ENCODE measurements around the gene WDCP. TPM values are rescaled to one million over a fixed set of nuclear protein-coding genes. Genes with fewer than 3 reads are reported as not detected.

The WDCP gene
- total and polyA plus RNA-seq, 4 donors, result 9.5 to 16.1 (median 12.8) TPM

DNA sequence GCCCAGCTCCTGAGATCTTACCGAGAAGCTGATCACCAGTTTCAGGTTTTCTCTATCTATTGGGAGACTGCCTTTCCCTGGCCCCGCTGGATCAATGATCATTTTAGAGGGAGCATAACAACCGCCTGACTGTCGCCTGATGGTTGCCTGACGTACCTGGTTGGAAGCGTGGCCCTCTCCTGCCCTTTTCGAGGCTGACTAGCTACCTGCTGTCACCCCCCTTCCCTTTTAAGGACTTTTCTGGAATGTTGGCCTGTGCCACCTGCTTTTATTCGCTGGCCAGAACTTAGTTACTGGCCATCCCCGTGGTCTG, 37.9 kb downstream of the WDCP start:
- Histone ChIP-seq H3K9me3 (ENCODE audit: control insufficient read depth, insufficient read depth, low read length) (no peaks in the 10 kb centered on the region), H3K27ac (ENCODE audit: low read depth, low read length) (no peak overlapping the region), H3K27me3 (ENCODE audit: control insufficient read depth, insufficient read depth, low read length) (peaks cover 11% of the 10 kb centered on the region), H3K36me3 (ENCODE audit: control insufficient read depth, insufficient read depth, low read length) (no peaks in the 10 kb centered on the region), H3K4me3 (ENCODE audit: low read depth, low read length) (peak overlapping the region; percentile 31), H3K4me1 (ENCODE audit: control insufficient read depth, insufficient read depth, low read length) (peaks cover 20% of the 10 kb centered on the region)
- WGBS (ENCODE audit: insufficient coverage), result 67% methylated on average over 9 of the region's 9 CpGs
- peak in 1 of 6 donors; percentile 32 for DNase-seq (ENCODE audit: low read depth in 4 of 6, low spot score in 6 of 6)

GRCh38 chr2:24008672-24009366, 38.4 kb downstream of the WDCP start:
- DNase-seq (ENCODE audit: low read depth in 4 of 6, low spot score in 6 of 6), result no peak
- Histone ChIP-seq H3K9me3 (ENCODE audit: control insufficient read depth, insufficient read depth, low read length) (no peaks in the 10 kb centered on the region), H3K4me3 (ENCODE audit: low read depth, low read length) (no peak overlapping the region), H3K36me3 (ENCODE audit: control insufficient read depth, insufficient read depth, low read length) (no peaks in the 10 kb centered on the region), H3K27ac (ENCODE audit: low read depth, low read length) (no peak overlapping the region), H3K4me1 (ENCODE audit: control insufficient read depth, insufficient read depth, low read length) (peaks cover 20% of the 10 kb centered on the region), H3K27me3 (ENCODE audit: control insufficient read depth, insufficient read depth, low read length) (peaks cover 11% of the 10 kb centered on the region)
- 79% methylated on average over 8 of the region's 13 CpGs for WGBS (ENCODE audit: insufficient coverage)

- Histone ChIP-seq H3K27ac (ENCODE audit: low read depth, low read length) (no peak overlapping the region), H3K36me3 (ENCODE audit: control insufficient read depth, insufficient read depth, low read length) (no peaks in the 10 kb centered on the region), H3K27me3 (ENCODE audit: control insufficient read depth, insufficient read depth, low read length) (peaks cover 11% of the 10 kb centered on the region), H3K9me3 (ENCODE audit: control insufficient read depth, insufficient read depth, low read length) (no peaks in the 10 kb centered on the region), H3K4me3 (ENCODE audit: low read depth, low read length) (no peak overlapping the region), H3K4me1 (ENCODE audit: control insufficient read depth, insufficient read depth, low read length) (peaks cover 20% of the 10 kb centered on the region)
- DNase-seq (ENCODE audit: low read depth in 4 of 6, low spot score in 6 of 6), result no peak
Measured at GRCh38 chr2:24007693-24008092, 39.5 kb downstream of the WDCP start.

DNA sequence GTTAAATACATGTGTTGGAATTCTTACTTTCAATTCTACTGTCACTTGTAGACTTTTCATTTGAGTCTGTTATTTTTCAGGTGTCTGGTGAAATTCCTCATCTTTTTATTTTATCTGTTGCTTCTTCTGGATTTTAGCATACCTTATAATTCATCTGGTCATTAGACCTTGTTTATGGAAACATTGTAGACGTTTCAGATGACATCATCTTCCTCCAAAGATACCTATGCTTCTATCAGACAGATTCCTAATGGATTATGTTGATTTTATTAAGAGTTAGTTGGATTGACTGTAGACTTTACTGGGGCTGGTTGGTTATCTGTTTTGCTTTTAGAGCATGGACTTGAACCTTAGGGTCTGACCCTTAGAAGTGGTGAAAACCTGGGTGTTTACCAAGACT, 52.6 kb downstream of the WDCP start:
- no CpG with 5 or more reads among the region's 1 CpG for WGBS (ENCODE audit: insufficient coverage)
- H3K36me3 ChIP-seq (ENCODE audit: control insufficient read depth, insufficient read depth, low read length), result peaks cover 10% of the 10 kb centered on the region
- DNase-seq (ENCODE audit: low read depth in 4 of 6, low spot score in 6 of 6), result no peak
- H3K9me3 ChIP-seq (ENCODE audit: control insufficient read depth, insufficient read depth, low read length), result no peaks in the 10 kb centered on the region
- no peak overlapping the region for H3K4me3 ChIP-seq (ENCODE audit: low read depth, low read length)
- H3K4me1 ChIP-seq (ENCODE audit: control insufficient read depth, insufficient read depth, low read length), result no peaks in the 10 kb centered on the region
- H3K27me3 ChIP-seq (ENCODE audit: control insufficient read depth, insufficient read depth, low read length), result no peaks in the 10 kb centered on the region
- H3K27ac ChIP-seq (ENCODE audit: low read depth, low read length), result no peak overlapping the region

DNA sequence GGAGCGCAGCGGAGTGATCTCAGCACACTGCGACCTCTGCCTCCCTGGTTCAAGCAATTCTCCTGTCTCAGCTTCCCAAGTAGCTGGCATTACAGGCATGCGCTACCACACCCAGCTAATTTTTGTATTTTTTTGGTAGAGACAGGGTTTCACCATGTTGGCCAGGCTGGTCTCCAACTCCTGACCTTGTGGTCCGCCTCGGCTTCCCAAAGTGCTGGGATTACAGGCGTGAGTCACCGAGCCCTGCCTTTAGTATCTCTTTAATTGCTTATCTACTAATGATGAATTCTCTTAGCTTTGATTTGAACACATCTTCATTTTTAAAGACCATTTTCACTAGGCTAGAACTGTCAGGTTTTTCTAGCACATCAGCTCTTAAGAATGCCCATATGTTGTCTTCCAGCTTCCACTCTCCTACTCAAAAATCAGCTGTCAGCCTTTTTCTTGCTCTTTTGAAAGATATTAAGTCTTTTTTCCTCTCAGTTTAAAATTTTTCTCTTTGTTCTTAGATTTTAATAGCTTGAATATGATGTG, 53.4 kb downstream of the WDCP start:
- 100% methylated on average over 2 of the region's 8 CpGs for WGBS (ENCODE audit: insufficient coverage)
- Histone ChIP-seq H3K27me3 (ENCODE audit: control insufficient read depth, insufficient read depth, low read length) (no peaks in the 10 kb centered on the region), H3K36me3 (ENCODE audit: control insufficient read depth, insufficient read depth, low read length) (peaks cover 10% of the 10 kb centered on the region), H3K27ac (ENCODE audit: low read depth, low read length) (no peak overlapping the region), H3K9me3 (ENCODE audit: control insufficient read depth, insufficient read depth, low read length) (no peaks in the 10 kb centered on the region), H3K4me3 (ENCODE audit: low read depth, low read length) (no peak overlapping the region), H3K4me1 (ENCODE audit: control insufficient read depth, insufficient read depth, low read length) (no peaks in the 10 kb centered on the region)
- DNase-seq (ENCODE audit: low read depth in 4 of 6, low spot score in 6 of 6), result no peak

DNA sequence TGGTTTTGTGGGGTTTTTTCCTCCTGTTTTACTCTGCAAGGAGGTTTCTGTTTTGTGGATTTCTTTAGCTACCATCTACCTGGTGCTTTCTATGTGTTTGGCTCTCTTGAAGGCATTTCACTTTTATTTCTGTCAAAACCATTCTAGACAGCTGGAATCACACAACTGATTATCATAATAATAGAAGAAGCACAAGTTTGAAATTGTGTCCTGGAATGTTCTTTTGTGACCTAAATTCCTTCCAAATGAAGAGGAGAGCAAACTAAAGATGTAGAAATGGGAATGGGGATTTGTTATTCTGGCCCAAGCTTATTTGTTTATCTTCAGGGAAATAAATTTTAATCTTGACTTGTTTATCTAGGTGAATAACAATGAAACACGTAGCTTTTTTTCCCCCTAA, 54.3 kb downstream of the WDCP start:
- WGBS (ENCODE audit: insufficient coverage), result no CpG with 5 or more reads among the region's 1 CpG
- H3K4me3 ChIP-seq (ENCODE audit: low read depth, low read length), result no peak overlapping the region
- H3K4me1 ChIP-seq (ENCODE audit: control insufficient read depth, insufficient read depth, low read length), result no peaks in the 10 kb centered on the region
- DNase-seq (ENCODE audit: low read depth in 4 of 6, low spot score in 6 of 6), result no peak
- no peaks in the 10 kb centered on the region for H3K27me3 ChIP-seq (ENCODE audit: control insufficient read depth, insufficient read depth, low read length)
- no peaks in the 10 kb centered on the region for H3K9me3 ChIP-seq (ENCODE audit: control insufficient read depth, insufficient read depth, low read length)
- H3K27ac ChIP-seq (ENCODE audit: low read depth, low read length), result no peak overlapping the region
- H3K36me3 ChIP-seq (ENCODE audit: control insufficient read depth, insufficient read depth, low read length), result peaks cover 6% of the 10 kb centered on the region

GRCh38 chr2:23988371-23988770, 58.8 kb downstream of the WDCP start:
- H3K4me1 ChIP-seq (ENCODE audit: control insufficient read depth, insufficient read depth, low read length), result no peaks in the 10 kb centered on the region
- H3K36me3 ChIP-seq (ENCODE audit: control insufficient read depth, insufficient read depth, low read length), result peaks cover 29% of the 10 kb centered on the region

More at GRCh38 chr2:23988371-23988770, 58.8 kb downstream of the WDCP start:
- no peak for DNase-seq (ENCODE audit: low read depth in 4 of 6, low spot score in 6 of 6)
- no CpG with 5 or more reads among the region's 2 CpGs for WGBS (ENCODE audit: insufficient coverage)
- no peaks in the 10 kb centered on the region for H3K9me3 ChIP-seq (ENCODE audit: control insufficient read depth, insufficient read depth, low read length)
- H3K4me3 ChIP-seq (ENCODE audit: low read depth, low read length), result no peak overlapping the region
- H3K27me3 ChIP-seq (ENCODE audit: control insufficient read depth, insufficient read depth, low read length), result no peaks in the 10 kb centered on the region
- no peak overlapping the region for H3K27ac ChIP-seq (ENCODE audit: low read depth, low read length)

Small RNA genes lying within 50 kb of the gene (small RNA-seq; reads per million reads assigned to genes)
- not detected for gene RN7SL610P (ENCODE audit: low replicate concordance)
- not detected for gene RNU6-370P (ENCODE audit: low replicate concordance)

Other genes starting within 250 kb of the WDCP start
- gene ATAD2B, start 120.3 kb downstream of the WDCP start, total RNA-seq, result 10 to 100 TPM; 28.1 to 42.4 TPM
- 10 to 100 TPM; 14.5 to 17.2 TPM for gene ATAD2B, start 120.3 kb downstream of the WDCP start, polyA plus RNA-seq (ENCODE audit: insufficient read length in 2 of 2)
- 10 to 100 TPM; 27.1 to 34.6 TPM for gene UBXN2A, start 106.9 kb downstream of the WDCP start, total RNA-seq
- gene UBXN2A, start 106.9 kb downstream of the WDCP start, polyA plus RNA-seq (ENCODE audit: insufficient read length in 2 of 2), result 10 to 100 TPM; 18.9 to 20.8 TPM
- gene MFSD2B, start 37.3 kb downstream of the WDCP start, total RNA-seq, result 1 to 10 TPM; 1.1 to 1.2 TPM
- gene MFSD2B, start 37.3 kb downstream of the WDCP start, polyA plus RNA-seq (ENCODE audit: insufficient read length in 2 of 2), result 1 to 10 TPM; 4.7 to 5.2 TPM
- gene FKBP1B, start 2.4 kb upstream of the WDCP start, total RNA-seq, result 10 to 100 TPM; 35.9 to 72.4 TPM
- 100 to 1,000 TPM in 1 of 2 donors, 10 to 100 TPM in 1; 99.9 to 105 TPM for gene FKBP1B, start 2.4 kb upstream of the WDCP start, polyA plus RNA-seq (ENCODE audit: insufficient read length in 2 of 2)
- gene SF3B6, start 28.9 kb upstream of the WDCP start, total RNA-seq, result 100 to 1,000 TPM; 104 to 162 TPM
- gene SF3B6, start 28.9 kb upstream of the WDCP start, polyA plus RNA-seq (ENCODE audit: insufficient read length in 2 of 2), result 100 to 1,000 TPM; 102 to 120 TPM
- 10 to 100 TPM; 16.9 to 62.5 TPM for gene TP53I3, start 37.4 kb upstream of the WDCP start, total RNA-seq
- gene TP53I3, start 37.4 kb upstream of the WDCP start, polyA plus RNA-seq (ENCODE audit: insufficient read length in 2 of 2), result 10 to 100 TPM; 28.0 to 32.0 TPM
- gene PFN4, start 75.9 kb upstream of the WDCP start, total RNA-seq, result 1 to 10 TPM; 1.5 to 4.5 TPM
- 1 to 10 TPM; 2.2 to 3.6 TPM for gene PFN4, start 75.9 kb upstream of the WDCP start, polyA plus RNA-seq (ENCODE audit: insufficient read length in 2 of 2)
- 10 to 100 TPM; 54.5 to 55.0 TPM for gene FAM228B, start 76.1 kb upstream of the WDCP start, total RNA-seq
- 10 to 100 TPM; 30.4 to 44.8 TPM for gene FAM228B, start 76.1 kb upstream of the WDCP start, polyA plus RNA-seq (ENCODE audit: insufficient read length in 2 of 2)
- 1 to 10 TPM in 1 of 2 donors, under 1 TPM in 1; 0.88 to 4.6 TPM for gene FAM228A, start 127.7 kb upstream of the WDCP start, total RNA-seq
- 1 to 10 TPM; 1.8 to 2.8 TPM for gene FAM228A, start 127.7 kb upstream of the WDCP start, polyA plus RNA-seq (ENCODE audit: insufficient read length in 2 of 2)

Data from spinal cord (tissue), 10 donors.